ENCODE results near the gene GGA1. TPM values are rescaled to one million over a fixed set of nuclear protein-coding genes. Genes with fewer than 3 reads are reported as not detected.
"Not testable (repeated sequence)": the region's sequence is repeated elsewhere in the genome, so short reads cannot be mapped to it uniquely, and the experiment has no call there.

GGA1 gene
- total and polyA plus RNA-seq, 3 experiments from 2014 or later, result 34.9 to 74.3 (median 69.1) TPM

- Histone ChIP-seq H3K27me3 (ENCODE audit: insufficient read depth, low read length, poor library complexity, severe bottlenecking) (no peaks in the 10 kb centered on the region), H3K36me3 (ENCODE audit: insufficient read depth, low read length) (no peaks in the 10 kb centered on the region), H3K4me1 (ENCODE audit: insufficient read depth, low read length) (peaks cover 5% of the 10 kb centered on the region), H3K9me3 (ENCODE audit: low read length) (no peaks in the 10 kb centered on the region), H3K27ac (ENCODE audit: low read depth, low read length) (no peak overlapping the region), H3K4me3 (ENCODE audit: low read length) (no peak overlapping the region)
- Mint-ChIP-seq H3K4me3 (no peak overlapping the region), H3K27ac (no peak overlapping the region), H3K27me3 (peaks cover 3 to 7% of the 10 kb centered on the region in 2 donors), H3K9me3 (no peaks in the 10 kb centered on the region), H3K36me3 (no peaks in the 10 kb centered on the region), H3K4me1 (peaks cover 6 to 15% (median 8%) of the 10 kb centered on the region in 3 donors)
- DNase-seq, result no peak
- POLR2A ChIA-PET, result no interaction called here
- CTCF ChIA-PET, result interaction anchor here (0.9 to 4.4 kb wide), 2 partner anchors 8 kb away, joined by 3 to 18 read pairs; partner anchors contain the start of gene GGA1
Measured at GRCh38 chr22:37599153-37599552, 9.5 kb upstream of the GGA1 start.

GRCh38 chr22:37601203-37601539, 7.5 kb upstream of the GGA1 start:
- Histone ChIP-seq H3K27ac (ENCODE audit: low read depth, low read length) (no peak overlapping the region), H3K9me3 (ENCODE audit: low read length) (no peaks in the 10 kb centered on the region), H3K4me3 (ENCODE audit: low read length) (no peak overlapping the region), H3K27me3 (ENCODE audit: insufficient read depth, low read length, poor library complexity, severe bottlenecking) (no peaks in the 10 kb centered on the region), H3K36me3 (ENCODE audit: insufficient read depth, low read length) (no peaks in the 10 kb centered on the region), H3K4me1 (ENCODE audit: insufficient read depth, low read length) (peaks cover 25% of the 10 kb centered on the region)
- Mint-ChIP-seq H3K4me1 (peaks cover 20 to 32% (median 22%) of the 10 kb centered on the region in 3 donors), H3K27ac (no peak overlapping the region), H3K36me3 (no peaks in the 10 kb centered on the region), H3K9me3 (no peaks in the 10 kb centered on the region), H3K27me3 (peaks cover 3 to 7% of the 10 kb centered on the region in 2 donors), H3K4me3 (no peak overlapping the region)
- ChIA-PET CTCF (interaction anchor here (9.6 kb wide), 1 partner anchor 10 kb away, joined by 70 read pairs; no protein-coding TSS in a partner anchor), POLR2A (interaction anchor here (0.6 kb wide), 1 partner anchor 500 kb away, joined by 3 read pairs; no protein-coding TSS in a partner anchor)
- no peak for DNase-seq

- H3K36me3 ChIP-seq (ENCODE audit: insufficient read depth, low read length), result no peaks in the 10 kb centered on the region
- no peak overlapping the region for H3K4me3 ChIP-seq (ENCODE audit: low read length)
- ChIA-PET POLR2A (interaction anchor here (0.6 kb wide), 3 partner anchors 296 to 1140 kb away, joined by 3 to 5 read pairs (median 3); no protein-coding TSS in a partner anchor), CTCF (interaction anchor here (9.6 kb wide), 1 partner anchor 11 kb away, joined by 70 read pairs; no protein-coding TSS in a partner anchor)
- no peaks in the 10 kb centered on the region for H3K27me3 ChIP-seq (ENCODE audit: insufficient read depth, low read length, poor library complexity, severe bottlenecking)
- H3K9me3 Mint-ChIP-seq, result no peaks in the 10 kb centered on the region
- H3K36me3 Mint-ChIP-seq, result no peaks in the 10 kb centered on the region
- no peak for DNase-seq
- no peaks in the 10 kb centered on the region for H3K9me3 ChIP-seq (ENCODE audit: low read length)
- H3K4me3 Mint-ChIP-seq, result no peak overlapping the region
- H3K27ac ChIP-seq (ENCODE audit: low read depth, low read length), result no peak overlapping the region
- peak overlapping the region in 1 of 8 donors; percentile 36 for H3K27ac Mint-ChIP-seq
- H3K4me1 Mint-ChIP-seq, result peaks cover 20 to 34% (median 23%) of the 10 kb centered on the region in 3 donors
- H3K27me3 Mint-ChIP-seq, result peaks cover 3 to 7% of the 10 kb centered on the region in 2 donors
- peaks cover 30% of the 10 kb centered on the region for H3K4me1 ChIP-seq (ENCODE audit: insufficient read depth, low read length)
Measured at GRCh38 chr22:37601540-37602442, 6.8 kb upstream of the GGA1 start.

DNA sequence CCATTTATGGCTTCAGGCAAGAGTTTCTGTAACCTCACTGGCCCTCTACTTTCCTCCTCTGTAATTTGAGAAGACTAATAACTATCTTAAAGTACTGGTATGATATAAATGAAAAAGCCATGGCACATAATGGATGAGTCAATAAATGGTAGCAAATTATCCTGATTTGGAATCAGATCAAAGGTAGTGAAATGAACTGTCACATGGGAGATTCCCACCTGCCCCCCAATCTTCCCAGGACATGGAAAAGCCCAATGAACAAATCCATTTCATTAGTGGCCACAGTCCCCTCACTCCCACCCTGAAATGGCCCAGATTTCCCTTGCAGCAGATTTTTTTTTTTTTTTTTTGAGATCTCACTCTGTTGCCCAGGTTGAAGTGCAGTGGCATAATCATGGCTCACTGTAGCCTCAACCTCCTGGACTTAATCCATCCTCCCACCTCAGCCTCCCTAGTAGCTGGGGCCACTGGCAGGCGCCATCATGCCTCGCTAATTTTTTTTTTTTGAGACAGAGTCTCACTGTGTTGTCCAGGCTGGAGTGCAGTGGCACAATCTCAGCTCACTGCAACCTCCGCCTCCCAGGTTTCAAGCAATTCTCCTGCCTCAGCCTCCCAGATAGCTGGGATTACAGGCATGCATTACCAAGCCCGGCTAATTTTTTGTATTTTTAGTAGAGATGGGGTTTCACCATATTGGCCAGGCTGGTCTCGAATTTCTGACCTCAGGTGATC, 5.9 kb upstream of the GGA1 start:
- H3K9me3 Mint-ChIP-seq; H3K27ac Mint-ChIP-seq; H3K4me3 ChIP-seq (ENCODE audit: low read length); DNase-seq; H3K27me3 Mint-ChIP-seq; H3K27me3 ChIP-seq (ENCODE audit: insufficient read depth, low read length, poor library complexity, severe bottlenecking); H3K27ac ChIP-seq (ENCODE audit: low read depth, low read length); H3K36me3 Mint-ChIP-seq; H3K9me3 ChIP-seq (ENCODE audit: low read length); H3K36me3 ChIP-seq (ENCODE audit: insufficient read depth, low read length); H3K4me3 Mint-ChIP-seq: not testable (repeated sequence)
- CTCF ChIA-PET, result interaction anchor here (9.6 kb wide), 1 partner anchor 12 kb away, joined by 70 read pairs; no protein-coding TSS in a partner anchor
- POLR2A ChIA-PET, result interaction anchor here (0.6 kb wide), 1 partner anchor 295 kb away, joined by 5 read pairs; no protein-coding TSS in a partner anchor
- peaks cover 30 to 43% (median 32%) of the 10 kb centered on the region in 3 donors for H3K4me1 Mint-ChIP-seq
- peaks cover 39% of the 10 kb centered on the region for H3K4me1 ChIP-seq (ENCODE audit: insufficient read depth, low read length)

- Mint-ChIP-seq H3K27me3 (peaks cover 3 to 7% of the 10 kb centered on the region in 2 donors), H3K9me3 (no peaks in the 10 kb centered on the region), H3K4me1 (peaks cover 35 to 52% (median 39%) of the 10 kb centered on the region in 3 donors), H3K27ac (peak overlapping the region in 1 of 8 donors; percentile 69), H3K36me3 (peaks cover 0 to 3% (median 0%) of the 10 kb centered on the region in 3 donors), H3K4me3 (peak overlapping the region in 2 of 7 donors; percentile 36 to 43)
- no peak for DNase-seq
- ChIA-PET POLR2A (interaction anchor here (0.7 kb wide), 1 partner anchor 302 kb away, joined by 7 read pairs; the partner anchor contains the start of gene MICALL1), CTCF (interaction anchor here (1.6 to 9.6 kb wide), 2 partner anchors 13 to 54 kb away, joined by 7 to 70 read pairs; partner anchors contain the start of gene PDXP)
- no peaks in the 10 kb centered on the region for H3K36me3 ChIP-seq (ENCODE audit: insufficient read depth, low read length)
- no peak overlapping the region for H3K27ac ChIP-seq (ENCODE audit: low read depth, low read length)
- H3K4me3 ChIP-seq (ENCODE audit: low read length), result no peak overlapping the region
- H3K27me3 ChIP-seq (ENCODE audit: insufficient read depth, low read length, poor library complexity, severe bottlenecking), result no peaks in the 10 kb centered on the region
- no peaks in the 10 kb centered on the region for H3K9me3 ChIP-seq (ENCODE audit: low read length)
- peaks cover 44% of the 10 kb centered on the region for H3K4me1 ChIP-seq (ENCODE audit: insufficient read depth, low read length)
Measured at GRCh38 chr22:37604074-37604473, 4.6 kb upstream of the GGA1 start.

DNA sequence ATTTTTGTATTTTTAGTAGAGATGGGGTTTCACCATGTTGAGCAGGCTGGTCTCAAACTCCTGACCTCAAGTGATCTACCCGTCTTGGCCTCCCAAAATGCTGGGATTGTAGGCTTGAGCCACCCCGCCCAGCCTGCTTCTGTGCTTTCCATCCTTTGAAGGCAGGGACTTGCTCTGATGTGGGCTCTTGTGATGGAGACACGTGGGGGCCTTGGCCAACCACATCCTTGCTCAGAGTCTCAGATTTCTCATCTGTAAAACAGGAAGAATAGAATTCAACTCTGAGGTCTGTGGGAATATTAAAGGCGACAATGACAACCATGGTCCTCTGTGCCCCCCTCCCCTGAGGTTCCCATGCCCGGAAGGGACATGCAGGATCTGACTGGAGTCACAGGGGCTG, 3.8 kb upstream of the GGA1 start:
- no peaks in the 10 kb centered on the region for H3K9me3 ChIP-seq (ENCODE audit: low read length)
- ChIA-PET CTCF (interaction anchor here (1.0 to 9.6 kb wide), 6 partner anchors 14 to 119 kb away, joined by 3 to 70 read pairs (median 6); partner anchors contain the start of genes MFNG and PDXP), POLR2A (no interaction called here)
- H3K27ac Mint-ChIP-seq, result peak overlapping the region; percentile 57 to 94 (median 80)
- peak overlapping the region; percentile 32 for H3K4me3 ChIP-seq (ENCODE audit: low read length)
- peak overlapping the region; percentile 9 to 75 (median 67) for H3K4me3 Mint-ChIP-seq
- H3K36me3 Mint-ChIP-seq, result peaks cover 0 to 9% (median 0%) of the 10 kb centered on the region in 3 donors
- H3K27me3 ChIP-seq (ENCODE audit: insufficient read depth, low read length, poor library complexity, severe bottlenecking), result no peaks in the 10 kb centered on the region
- peaks cover 43 to 60% (median 47%) of the 10 kb centered on the region in 3 donors for H3K4me1 Mint-ChIP-seq
- H3K9me3 Mint-ChIP-seq, result no peaks in the 10 kb centered on the region
- H3K4me1 ChIP-seq (ENCODE audit: insufficient read depth, low read length), result peaks cover 51% of the 10 kb centered on the region
- H3K27me3 Mint-ChIP-seq, result peaks cover 0 to 7% of the 10 kb centered on the region in 2 donors
- peak; percentile 32 to 82 (median 73) for DNase-seq
- H3K36me3 ChIP-seq (ENCODE audit: insufficient read depth, low read length), result no peaks in the 10 kb centered on the region
- no peak overlapping the region for H3K27ac ChIP-seq (ENCODE audit: low read depth, low read length)

GRCh38 chr22:37607010-37607934, 1.4 kb upstream of the GGA1 start:
- H3K27ac ChIP-seq (ENCODE audit: low read depth, low read length), result peak overlapping the region; percentile 86
- H3K36me3 ChIP-seq (ENCODE audit: insufficient read depth, low read length), result no peaks in the 10 kb centered on the region
- Mint-ChIP-seq H3K27me3 (no peaks in the 10 kb centered on the region), H3K27ac (peak overlapping the region; percentile 92 to 99 (median 96)), H3K9me3 (no peaks in the 10 kb centered on the region), H3K4me1 (peaks cover 43 to 67% (median 48%) of the 10 kb centered on the region in 3 donors), H3K4me3 (peak overlapping the region; percentile 78 to 91 (median 86)), H3K36me3 (peaks cover 0 to 9% (median 0%) of the 10 kb centered on the region in 3 donors)
- H3K27me3 ChIP-seq (ENCODE audit: insufficient read depth, low read length, poor library complexity, severe bottlenecking), result no peaks in the 10 kb centered on the region
- H3K4me3 ChIP-seq (ENCODE audit: low read length), result peak overlapping the region; percentile 56
- ChIA-PET POLR2A (interaction anchor here (0.5 to 2.7 kb wide), 24 partner anchors 10 to 831 kb away, joined by 3 to 19 read pairs (median 4); partner anchors contain the start of genes NOL12 and PDXP), CTCF (interaction anchor here (0.6 to 9.6 kb wide), 30 partner anchors 9 to 341 kb away, joined by 3 to 70 read pairs (median 5); partner anchors contain the start of genes LGALS1, MFNG, NOL12 and PDXP)
- DNase-seq, result peak; percentile 83 to 92 (median 89)
- H3K4me1 ChIP-seq (ENCODE audit: insufficient read depth, low read length), result peaks cover 67% of the 10 kb centered on the region
- no peaks in the 10 kb centered on the region for H3K9me3 ChIP-seq (ENCODE audit: low read length)
